ENCODE data around the gene FUNDC1. TPM values are rescaled to one million over a fixed set of nuclear protein-coding genes. Genes with fewer than 3 reads are reported as not detected.

Gene FUNDC1
- total RNA-seq, 1 donor from 2014 or later: 7.6 TPM

DNA sequence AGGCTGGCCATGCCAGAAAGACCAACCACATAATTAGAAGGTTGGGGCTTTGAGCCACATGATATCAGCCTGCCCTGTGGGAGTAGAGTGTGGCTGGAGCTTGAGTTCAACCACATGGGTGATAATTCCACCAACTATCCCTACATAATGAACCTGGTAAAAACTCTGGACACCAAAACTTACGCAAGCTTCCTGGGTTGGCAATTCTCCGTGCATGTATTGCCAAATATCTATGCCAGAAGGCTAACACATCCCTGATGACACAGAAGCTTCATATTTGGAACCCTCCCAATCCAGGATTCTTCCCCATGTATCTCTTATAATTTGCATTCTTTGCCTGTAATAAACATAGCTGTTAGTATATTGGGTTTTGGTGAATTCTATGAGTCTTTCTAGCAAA, 68.2 kb downstream of the FUNDC1 start:
- H3K27me3 ChIP-seq (ENCODE audit: control insufficient read depth, insufficient read depth, low read length): no peaks in the 10 kb centered on the region
- TF ChIP-seq, protein P1, sequence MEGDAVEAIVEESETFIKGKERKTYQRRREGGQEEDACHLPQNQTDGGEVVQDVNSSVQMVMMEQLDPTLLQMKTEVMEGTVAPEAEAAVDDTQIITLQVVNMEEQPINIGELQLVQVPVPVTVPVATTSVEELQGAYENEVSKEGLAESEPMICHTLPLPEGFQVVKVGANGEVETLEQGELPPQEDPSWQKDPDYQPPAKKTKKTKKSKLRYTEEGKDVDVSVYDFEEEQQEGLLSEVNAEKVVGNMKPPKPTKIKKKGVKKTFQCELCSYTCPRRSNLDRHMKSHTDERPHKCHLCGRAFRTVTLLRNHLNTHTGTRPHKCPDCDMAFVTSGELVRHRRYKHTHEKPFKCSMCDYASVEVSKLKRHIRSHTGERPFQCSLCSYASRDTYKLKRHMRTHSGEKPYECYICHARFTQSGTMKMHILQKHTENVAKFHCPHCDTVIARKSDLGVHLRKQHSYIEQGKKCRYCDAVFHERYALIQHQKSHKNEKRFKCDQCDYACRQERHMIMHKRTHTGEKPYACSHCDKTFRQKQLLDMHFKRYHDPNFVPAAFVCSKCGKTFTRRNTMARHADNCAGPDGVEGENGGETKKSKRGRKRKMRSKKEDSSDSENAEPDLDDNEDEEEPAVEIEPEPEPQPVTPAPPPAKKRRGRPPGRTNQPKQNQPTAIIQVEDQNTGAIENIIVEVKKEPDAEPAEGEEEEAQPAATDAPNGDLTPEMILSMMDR (IDR thresholded peaks at IDR 0.05; ENCODE audit: insufficient read depth, low read length, severe bottlenecking): no peak
- DNase-seq (ENCODE audit: low read depth) (peak; percentile 47), FAIRE-seq (no peak)
- H3K36me3 ChIP-seq (ENCODE audit: control insufficient read depth, insufficient read depth, low read length): no peaks in the 10 kb centered on the region
- H3K4me3 ChIP-seq (ENCODE audit: low read depth, low read length): no peak overlapping the region

Other genes with a start within 250 kb of the FUNDC1 start
- gene EFHC2, start 199.2 kb downstream of the FUNDC1 start, total RNA-seq: under 0.01 TPM in 1 of 2 replicates, not detected in the other

Measured in bronchial epithelial cell (primary cell).